NOMO-1 treated with dmso at 0.1 percent for 144 hours (cell line): ENCODE measurements around the gene KLRC4.
"Not testable (repeated sequence)": the region's sequence is repeated elsewhere in the genome, so short reads cannot be mapped to it uniquely, and the experiment has no call there.

Experiments used
- DNase-seq: peaks from one replicate; lab custom pipeline; 2025; ENCODE audit not compliant: unreplicated experiment; lab: John Stamatoyannopoulos, UW

Gene KLRC4

DNA sequence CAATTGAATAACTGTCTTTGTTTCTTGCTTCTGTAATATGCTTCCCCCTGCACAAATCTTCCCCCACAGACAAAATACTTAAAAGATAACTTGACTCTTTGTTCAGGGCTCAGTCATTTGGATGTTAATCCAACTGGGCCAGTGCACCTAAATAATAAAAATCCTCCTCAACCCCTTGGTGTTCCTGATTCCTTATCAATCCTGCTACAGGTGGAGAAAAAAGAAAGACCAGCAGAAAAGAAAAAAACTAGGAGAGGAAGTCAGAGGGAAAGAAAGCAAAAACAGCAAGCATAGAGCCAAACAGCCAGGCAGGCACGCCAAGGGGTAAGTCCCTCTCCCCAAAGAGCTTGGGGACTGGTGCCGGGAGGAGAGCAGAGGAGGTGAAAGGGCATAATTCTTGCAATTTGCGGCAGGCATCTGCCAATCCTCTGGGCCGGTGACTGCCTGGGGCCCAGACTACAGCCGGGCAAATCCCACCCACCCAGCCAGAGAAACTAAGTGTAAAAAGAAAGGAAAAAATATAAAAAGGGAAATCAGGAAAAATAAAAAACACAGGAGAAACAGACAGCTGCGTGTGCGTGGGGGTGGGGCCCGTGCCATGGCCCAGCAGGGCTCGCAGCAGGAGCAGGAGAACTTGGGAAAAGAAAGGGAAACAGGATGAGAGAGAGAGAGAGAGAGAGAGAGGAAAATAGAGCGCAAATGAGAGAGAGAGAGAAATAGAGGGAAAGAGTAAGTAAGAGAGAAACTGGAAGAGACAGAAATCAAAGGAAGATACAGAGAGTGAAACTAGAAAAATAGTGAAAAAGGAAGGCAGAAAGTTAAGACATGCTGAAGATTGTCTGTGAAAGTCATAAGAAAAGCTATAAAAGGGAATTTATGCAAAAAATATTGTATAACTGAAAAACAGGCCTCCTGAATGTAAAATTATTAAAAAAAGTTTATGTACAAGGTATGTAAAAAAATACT lies 41.1 kb downstream of the KLRC4 start:
- no peak for DNase-seq

DNA sequence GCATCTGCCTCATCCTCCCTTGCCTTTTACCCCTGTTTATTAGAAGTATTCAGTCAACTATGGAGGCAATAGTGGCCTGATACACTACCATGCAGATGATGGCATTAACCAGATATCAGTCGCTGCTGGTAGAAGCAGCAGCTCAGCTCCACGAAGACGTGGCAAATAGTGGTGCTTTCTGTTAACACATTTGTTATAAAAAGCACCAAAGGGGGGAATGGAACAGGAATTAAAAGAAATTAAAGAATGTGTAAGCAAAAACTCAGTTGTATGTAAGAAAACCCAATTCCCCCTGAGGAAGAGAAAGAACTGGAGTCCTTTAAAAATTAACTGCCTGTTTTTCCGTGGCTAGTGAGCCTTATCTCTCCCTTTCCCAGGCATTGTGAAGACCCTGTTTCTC lies 41.8 kb downstream of the KLRC4 start:
- DNase-seq, result not testable (repeated sequence)

DNA sequence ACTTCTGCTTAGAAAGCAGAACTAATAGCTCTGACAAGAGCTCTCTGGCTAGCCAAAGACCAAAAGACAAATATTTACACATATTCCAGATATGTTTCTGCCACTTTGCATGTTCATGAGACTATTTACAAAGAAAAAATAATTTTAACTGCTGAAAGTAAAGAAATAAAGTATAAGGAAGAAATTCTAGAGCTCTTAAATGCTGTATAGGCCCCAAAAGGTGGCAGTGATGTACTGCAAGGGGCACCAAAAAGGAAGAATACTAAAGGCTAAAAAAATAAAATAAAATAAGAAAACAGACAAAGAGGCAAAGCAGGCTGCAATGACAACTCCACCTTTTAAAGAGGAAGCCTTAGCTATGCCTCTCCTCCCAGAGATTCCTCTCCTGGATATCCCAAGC lies 42.7 kb downstream of the KLRC4 start:
- DNase-seq, result peak; percentile 42

DNA sequence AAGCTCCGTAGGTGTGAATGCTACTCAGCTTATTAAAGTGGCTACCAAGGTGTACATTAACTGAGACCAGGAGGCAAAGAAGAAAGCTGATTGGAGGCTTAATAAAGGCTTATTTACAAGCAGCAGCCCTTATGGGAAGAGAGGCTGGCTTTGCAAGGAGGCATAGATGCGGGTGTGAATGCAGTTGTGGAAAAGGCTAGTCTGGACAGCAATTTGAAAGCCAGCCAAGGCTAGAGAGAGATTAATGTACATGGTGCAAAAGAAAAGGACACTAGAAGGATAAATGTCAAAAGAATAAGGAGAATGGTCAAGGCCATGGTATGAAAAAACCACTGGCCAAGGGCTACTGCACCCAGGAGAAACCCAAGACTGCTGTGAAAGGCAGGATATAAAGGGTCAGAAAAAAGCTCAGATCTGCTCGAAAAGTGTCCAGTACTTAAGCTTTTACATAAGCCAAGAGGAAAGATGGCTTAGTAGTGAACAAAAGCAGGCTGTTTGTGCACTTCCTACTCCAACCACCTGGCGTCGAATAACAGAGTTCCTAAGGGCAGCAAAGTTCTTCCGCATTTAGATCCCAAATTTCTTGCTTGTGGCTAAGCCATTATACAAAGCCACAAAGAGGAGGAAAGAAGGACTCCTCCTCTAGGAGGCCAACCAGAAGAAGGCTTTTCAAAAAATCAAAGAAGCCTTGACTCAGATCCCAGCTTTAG lies 43.7 kb downstream of the KLRC4 start:
- DNase-seq, result no peak

DNA sequence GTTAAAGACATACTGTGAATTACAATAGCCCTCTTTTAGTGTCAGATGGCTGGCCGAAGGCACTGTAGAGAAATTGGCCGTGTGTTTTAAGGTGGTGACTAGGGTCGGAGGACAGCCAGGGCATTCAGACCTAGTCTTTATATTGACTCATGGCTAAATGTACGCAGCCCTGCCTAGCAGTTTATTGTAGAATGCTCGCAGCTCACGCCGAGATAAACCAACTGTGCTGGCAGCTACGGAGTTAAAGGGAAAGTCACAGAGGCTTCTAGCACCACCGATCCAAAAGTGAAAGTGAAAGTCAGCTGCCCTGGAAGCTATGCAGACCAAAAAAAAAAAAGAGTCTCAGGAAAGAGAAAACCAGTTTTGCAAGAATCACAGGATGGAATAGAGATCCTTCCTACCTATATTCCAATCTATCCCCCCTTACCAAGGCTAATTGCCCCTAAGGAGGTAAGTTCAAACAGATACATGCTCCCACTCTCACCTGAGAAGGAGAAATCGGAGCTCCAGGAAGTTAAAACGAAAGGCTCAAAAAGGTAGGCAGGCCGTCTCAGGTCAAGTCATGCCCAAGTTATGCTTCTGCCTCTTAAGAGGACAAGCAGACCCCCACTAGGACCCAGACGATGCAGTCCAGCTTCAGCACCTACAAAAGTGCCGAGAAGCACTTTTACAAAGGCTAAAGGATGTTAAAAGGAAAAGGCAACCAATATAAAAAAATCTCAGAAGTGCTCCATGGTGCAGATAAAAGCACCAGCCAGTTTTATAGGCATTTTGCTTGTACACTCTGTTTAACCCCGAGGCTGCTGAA lies 44.5 kb downstream of the KLRC4 start:
- peak; percentile 48 for DNase-seq

DNA sequence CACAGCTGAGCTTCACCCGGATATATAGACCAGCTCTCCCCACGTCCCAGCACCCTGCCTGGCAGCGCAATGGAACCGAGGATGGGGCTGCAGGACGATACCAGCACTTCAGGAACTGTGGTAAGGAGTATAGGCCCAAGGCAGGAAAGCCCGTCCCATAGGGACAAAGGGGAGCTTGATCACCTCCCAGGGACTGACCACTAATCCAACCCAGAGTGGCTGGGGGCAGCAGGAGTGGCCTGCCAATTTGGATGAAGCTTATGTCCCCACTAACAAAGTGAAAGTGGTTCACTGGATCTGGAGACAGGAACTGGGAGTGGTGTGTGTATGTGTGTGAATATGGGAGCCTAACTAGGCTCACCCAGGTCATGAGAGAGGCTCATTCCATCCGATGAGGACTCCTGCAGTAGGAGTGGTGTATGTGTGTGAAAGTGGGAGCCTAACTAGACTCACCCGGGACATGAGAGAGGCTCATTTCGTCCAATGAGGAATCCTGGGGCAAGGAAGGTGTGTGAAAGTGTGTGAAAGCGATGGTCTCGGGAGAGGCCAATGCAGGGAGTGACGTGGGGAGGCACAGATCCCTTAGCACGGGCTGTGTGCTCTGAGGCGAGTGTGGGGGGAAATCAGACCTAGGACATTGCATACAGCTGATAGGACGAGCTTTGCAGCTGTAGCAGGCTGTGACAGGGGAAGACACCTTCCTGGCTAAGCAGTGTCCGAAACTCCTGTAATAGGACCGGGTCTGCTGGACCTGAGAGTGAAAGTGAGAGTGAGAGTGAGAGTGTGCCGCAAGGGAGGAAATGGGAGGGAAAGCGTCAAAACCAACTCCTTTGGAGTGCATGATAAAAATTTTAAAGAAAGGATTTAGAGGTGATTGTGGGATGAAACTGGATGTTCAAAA lies 45.4 kb downstream of the KLRC4 start:
- DNase-seq, result peak; percentile 50

DNA sequence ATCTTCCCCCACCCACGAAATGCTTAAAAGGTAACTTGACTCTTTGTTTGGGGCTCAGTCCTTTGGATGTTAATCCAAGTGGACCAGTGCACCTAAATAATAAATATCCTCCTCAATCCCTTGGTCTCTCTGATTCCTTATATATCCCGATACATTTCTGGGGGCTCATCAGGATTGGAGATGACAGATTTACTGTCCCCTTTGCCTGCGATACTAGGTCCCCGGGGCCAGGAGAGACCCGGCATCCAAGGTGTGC lies 46.0 kb downstream of the KLRC4 start:
- no peak for DNase-seq

DNA sequence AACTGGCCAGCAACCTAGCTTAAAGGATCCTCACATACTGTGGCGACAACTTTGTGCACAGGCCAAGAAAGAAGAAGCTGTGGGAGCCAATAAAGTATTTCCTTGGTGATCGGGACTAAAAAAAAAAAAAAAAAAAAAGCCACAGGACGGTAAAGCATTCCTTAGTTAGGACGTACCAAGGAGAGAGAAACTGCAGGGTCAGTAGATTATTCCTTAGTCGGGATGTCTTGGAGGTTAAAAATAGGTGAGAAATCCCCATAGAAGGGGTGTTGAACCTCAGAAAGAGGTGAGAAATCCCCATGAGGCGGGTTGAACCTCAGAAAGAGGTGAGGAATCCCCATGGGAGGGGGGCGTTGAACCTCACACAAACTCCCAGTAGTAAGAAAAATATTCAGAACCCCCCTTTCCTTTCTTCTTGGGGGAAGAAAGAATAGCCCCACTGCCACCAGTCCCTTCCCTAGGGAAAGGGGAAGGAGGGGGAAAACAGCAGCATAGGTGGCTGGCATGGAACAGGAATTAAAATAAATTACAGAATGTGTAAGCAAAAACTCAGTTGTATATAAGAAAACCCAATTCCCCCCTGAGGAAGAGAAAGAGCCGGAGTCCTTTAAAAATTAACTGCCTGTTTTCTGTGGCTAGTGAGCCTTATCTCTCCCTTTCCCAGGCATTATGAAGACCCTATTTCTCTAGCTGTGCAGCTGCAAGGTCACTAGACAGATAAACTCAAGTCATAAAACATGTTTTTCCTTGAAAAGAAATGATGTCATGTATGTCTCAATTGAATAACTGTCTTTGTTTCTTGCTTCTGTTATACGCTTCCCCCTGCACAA lies 46.5 kb downstream of the KLRC4 start:
- DNase-seq, result no peak

DNA sequence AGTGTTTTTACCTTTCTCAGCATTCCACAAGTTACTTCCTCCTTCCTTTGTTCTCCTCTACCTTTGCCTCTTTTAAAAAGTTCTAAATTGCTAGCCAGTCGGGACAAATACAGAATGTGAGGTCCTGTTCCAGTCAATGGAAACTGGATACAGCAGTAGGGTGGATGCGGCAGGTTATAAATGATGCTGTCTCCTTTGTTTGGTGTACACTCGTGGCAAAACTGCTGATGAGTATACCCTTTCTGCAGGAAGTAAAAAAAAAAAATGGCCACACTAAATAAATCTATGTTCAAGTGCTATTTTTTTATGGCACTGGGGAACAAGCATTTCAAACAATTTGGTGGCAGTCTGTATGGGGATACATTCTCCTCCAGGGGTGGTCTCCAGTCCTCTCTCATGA lies 47.2 kb downstream of the KLRC4 start:
- no peak for DNase-seq

DNA sequence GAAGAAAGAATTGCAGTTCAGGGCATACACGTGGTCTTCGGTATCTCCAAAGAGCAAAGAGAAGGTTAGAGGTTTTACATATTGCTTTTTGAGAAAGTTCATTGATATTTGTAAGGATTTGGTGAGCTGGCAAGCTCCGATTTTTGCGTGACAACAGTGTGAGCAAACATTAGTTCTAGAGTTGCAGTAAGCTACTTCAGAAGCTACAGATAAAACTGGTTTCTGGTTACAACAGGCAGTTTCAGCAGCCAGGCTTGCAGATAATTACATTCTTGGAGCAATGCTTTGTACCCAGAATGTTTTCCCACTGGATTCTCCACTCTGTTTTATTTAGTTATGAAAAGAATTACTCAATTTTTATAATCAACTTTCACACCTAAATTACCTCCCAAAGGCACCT lies 47.9 kb downstream of the KLRC4 start:
- DNase-seq, result no peak

DNA sequence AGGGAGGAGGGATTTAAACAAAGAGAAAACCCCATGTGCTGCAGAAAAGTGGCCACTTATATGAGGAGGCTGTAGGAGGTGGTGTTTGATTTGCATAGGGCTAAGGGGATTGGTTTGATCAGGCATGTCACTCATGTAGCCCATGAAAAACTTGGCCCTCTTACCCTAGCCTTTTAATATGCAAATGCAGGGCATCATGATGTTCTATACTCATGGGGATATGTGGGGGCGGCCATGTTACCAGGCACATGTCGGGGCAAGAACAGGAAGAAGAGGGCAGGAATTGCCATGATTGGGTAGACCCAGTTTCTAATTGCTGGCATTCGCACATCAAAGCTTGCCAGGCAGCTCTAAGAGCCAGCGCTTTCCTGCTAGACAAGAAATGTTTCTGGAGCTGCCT lies 48.5 kb downstream of the KLRC4 start:
- DNase-seq, result no peak

DNA sequence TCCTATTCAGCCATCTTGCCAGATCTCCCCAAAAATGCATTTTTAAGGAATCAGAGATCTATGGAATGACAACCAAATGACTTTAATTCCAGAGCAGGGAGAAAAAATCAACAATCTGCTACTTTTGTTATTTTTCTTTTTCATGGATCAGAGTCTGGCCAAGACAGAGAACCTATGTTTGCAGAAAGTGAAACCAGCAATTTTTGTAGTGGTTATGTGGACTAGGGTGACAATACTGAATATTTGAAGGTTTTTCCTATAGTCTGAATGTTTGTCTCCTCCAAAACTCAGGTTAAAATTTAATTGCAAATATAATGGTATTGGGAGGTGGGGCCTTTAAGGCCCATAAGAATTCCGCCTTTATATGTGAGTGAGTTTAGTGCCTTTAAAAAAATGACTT lies 50.6 kb downstream of the KLRC4 start:
- no peak for DNase-seq

DNA sequence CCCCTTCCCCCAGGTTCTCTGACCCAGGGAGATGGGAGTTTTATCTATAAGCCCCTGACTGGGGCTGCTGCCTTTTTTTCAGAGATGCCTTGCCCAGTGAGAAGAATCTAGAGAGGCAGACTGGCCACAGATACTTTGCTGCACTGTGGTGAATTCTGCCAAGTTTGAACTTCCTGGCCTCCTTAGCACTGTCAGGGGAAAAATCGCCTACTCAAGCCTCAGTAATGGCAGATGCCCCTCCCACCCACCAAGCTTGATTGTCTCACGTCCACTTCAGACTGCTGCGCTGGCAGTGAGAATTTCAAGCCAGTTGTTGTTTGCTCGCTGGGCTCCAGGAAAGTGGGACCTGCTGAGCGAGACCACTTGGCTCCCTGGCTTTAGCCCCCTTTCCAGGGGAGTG lies 51.4 kb downstream of the KLRC4 start:
- DNase-seq, result no peak
